Measurements from ENCODE around the gene RASAL1.

DNA sequence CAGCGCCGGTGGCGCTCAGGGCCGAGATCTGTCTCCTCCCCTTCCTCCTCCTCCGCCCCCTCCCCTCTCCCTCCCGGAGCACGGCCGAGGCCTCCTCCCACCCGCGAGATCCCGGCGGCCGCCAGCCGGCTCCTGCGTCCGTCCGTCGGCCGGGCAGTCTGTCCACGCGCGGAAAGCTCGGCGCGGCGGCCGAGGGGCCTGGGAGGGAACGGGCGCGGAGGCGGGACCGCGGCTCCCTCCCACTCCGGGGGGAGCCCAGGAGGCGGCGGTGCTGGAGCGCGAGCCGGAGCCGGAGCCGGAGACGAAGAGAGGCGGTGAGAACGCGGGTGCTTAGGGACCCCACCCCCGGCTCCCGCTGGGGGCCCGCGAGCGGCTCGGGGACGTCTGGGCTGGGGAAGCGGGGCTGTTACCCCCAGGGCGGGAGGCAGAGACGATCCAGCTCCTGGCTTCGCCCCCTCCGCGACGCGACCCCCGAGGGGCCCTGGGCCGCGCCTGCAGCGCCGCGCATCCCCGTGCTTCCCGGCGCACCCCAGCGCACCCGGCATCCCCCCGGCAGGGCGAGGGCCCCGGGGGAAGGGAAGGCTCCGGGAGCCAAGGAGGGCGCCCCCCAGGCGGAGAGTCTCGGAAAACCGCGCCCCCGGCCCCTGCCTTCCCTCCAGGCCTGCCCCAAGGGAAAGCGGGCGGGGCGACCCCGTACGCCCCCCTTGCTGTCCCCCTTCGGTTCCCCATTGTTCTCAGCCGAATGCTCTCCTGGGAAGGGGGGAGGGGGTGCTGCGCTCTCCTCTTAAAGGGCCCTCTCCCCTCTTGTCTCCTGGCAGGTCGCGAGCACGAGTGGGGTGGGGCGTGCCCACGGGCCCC, 78.7 kb downstream of the RASAL1 start, which contains the start of gene DTX1:
- TF ChIP-seq CTCF (IDR thresholded peaks at IDR 0.05) (no peak), EZH2 (IDR thresholded peaks at IDR 0.05; ENCODE audit: borderline replicate concordance, insufficient read depth, low read depth, low read length, poor library complexity, severe bottlenecking) (no peak)
